HG03139 (cell line): ENCODE data around the gene ARHGEF28.

ENCODE experiments used
- ATAC-seq: cut with Tn5 transposase; IDR thresholded peaks from one replicate; pipeline ENCODE4 v1.9.1; 2021; ENCODE audit not compliant: unreplicated experiment

The ARHGEF28 gene

GRCh38 chr5:73894860-73895259 lies 268.9 kb downstream of the ARHGEF28 start:
- ATAC-seq: no peak

GRCh38 chr5:73895471-73895870 lies 269.5 kb downstream of the ARHGEF28 start:
- ATAC-seq: no peak

- ATAC-seq: no peak
Measured at GRCh38 chr5:73896097-73896496, 270.1 kb downstream of the ARHGEF28 start.

- no peak for ATAC-seq
Measured at GRCh38 chr5:73896668-73897067, 270.7 kb downstream of the ARHGEF28 start.

GRCh38 chr5:73897893-73898292 lies 271.9 kb downstream of the ARHGEF28 start:
- no peak for ATAC-seq

GRCh38 chr5:73899055-73899454 lies 273.1 kb downstream of the ARHGEF28 start:
- no peak for ATAC-seq

GRCh38 chr5:73899916-73900315 lies 273.9 kb downstream of the ARHGEF28 start:
- no peak for ATAC-seq

- no peak for ATAC-seq
Measured at GRCh38 chr5:73900566-73900965, 274.6 kb downstream of the ARHGEF28 start.

GRCh38 chr5:73901043-73901442 lies 275.0 kb downstream of the ARHGEF28 start:
- ATAC-seq: no peak

- no peak for ATAC-seq
Measured at GRCh38 chr5:73901455-73901854, 275.5 kb downstream of the ARHGEF28 start.

GRCh38 chr5:73902327-73903051 lies 276.5 kb downstream of the ARHGEF28 start:
- no peak for ATAC-seq

GRCh38 chr5:73903169-73903568 lies 277.2 kb downstream of the ARHGEF28 start:
- no peak for ATAC-seq

- ATAC-seq: no peak
Measured at GRCh38 chr5:73906277-73906676, 280.3 kb downstream of the ARHGEF28 start.

- ATAC-seq: no peak
Measured at GRCh38 chr5:73907164-73907563, 281.2 kb downstream of the ARHGEF28 start.

GRCh38 chr5:73908395-73908794 lies 282.4 kb downstream of the ARHGEF28 start:
- ATAC-seq: no peak

GRCh38 chr5:73908846-73909245 lies 282.9 kb downstream of the ARHGEF28 start:
- ATAC-seq: no peak

GRCh38 chr5:73909474-73909873 lies 283.5 kb downstream of the ARHGEF28 start:
- ATAC-seq: no peak

GRCh38 chr5:73911761-73912393 lies 285.9 kb downstream of the ARHGEF28 start:
- no peak for ATAC-seq

- ATAC-seq: no peak
Measured at GRCh38 chr5:73912821-73913271, 286.9 kb downstream of the ARHGEF28 start.

- ATAC-seq: no peak
Measured at GRCh38 chr5:73913971-73914370, 288.0 kb downstream of the ARHGEF28 start.

GRCh38 chr5:73915345-73915744 lies 289.3 kb downstream of the ARHGEF28 start:
- ATAC-seq: no peak

- ATAC-seq: no peak
Measured at GRCh38 chr5:73917433-73917832, 291.4 kb downstream of the ARHGEF28 start.

- ATAC-seq: no peak
Measured at GRCh38 chr5:73917891-73918290, 291.9 kb downstream of the ARHGEF28 start.
